OCI-LY1 (cell line): ENCODE measurements around the gene DIAPH2.

Source experiments
- EZH2 ChIP-seq: fragments of 200-600 bp; sonication (generic), shearing (Covaris generic); IDR thresholded peaks from 2 replicates; pipeline ENCODE4 v1.8.0; 2017; ENCODE audit warnings: borderline replicate concordance, mixed run types, mild to moderate bottlenecking, antibody characterized with exemption, low read length, moderate library complexity, mixed read lengths
- TF ChIP-seq, protein P1 (sequence below): fragments of 200-600 bp; sonication (generic), shearing (Covaris generic); IDR thresholded peaks from 2 replicates; pipeline ENCODE4 v1.5.1; 2017; ENCODE audit warnings: mild to moderate bottlenecking, antibody characterized with exemption, low read length, moderate library complexity, mixed read lengths

GRCh38 chrX:97210501-97210900, 525.9 kb downstream of the DIAPH2 start:
- TF ChIP-seq, protein P1, sequence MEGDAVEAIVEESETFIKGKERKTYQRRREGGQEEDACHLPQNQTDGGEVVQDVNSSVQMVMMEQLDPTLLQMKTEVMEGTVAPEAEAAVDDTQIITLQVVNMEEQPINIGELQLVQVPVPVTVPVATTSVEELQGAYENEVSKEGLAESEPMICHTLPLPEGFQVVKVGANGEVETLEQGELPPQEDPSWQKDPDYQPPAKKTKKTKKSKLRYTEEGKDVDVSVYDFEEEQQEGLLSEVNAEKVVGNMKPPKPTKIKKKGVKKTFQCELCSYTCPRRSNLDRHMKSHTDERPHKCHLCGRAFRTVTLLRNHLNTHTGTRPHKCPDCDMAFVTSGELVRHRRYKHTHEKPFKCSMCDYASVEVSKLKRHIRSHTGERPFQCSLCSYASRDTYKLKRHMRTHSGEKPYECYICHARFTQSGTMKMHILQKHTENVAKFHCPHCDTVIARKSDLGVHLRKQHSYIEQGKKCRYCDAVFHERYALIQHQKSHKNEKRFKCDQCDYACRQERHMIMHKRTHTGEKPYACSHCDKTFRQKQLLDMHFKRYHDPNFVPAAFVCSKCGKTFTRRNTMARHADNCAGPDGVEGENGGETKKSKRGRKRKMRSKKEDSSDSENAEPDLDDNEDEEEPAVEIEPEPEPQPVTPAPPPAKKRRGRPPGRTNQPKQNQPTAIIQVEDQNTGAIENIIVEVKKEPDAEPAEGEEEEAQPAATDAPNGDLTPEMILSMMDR: no peak
- TF ChIP-seq EZH2: no peak
